HG03039 (cell line): ENCODE results near the gene XPA.
"Not testable (repeated sequence)": the region's sequence is repeated elsewhere in the genome, so short reads cannot be mapped to it uniquely, and the experiment has no call there.

Source experiments
- ATAC-seq: cut with Tn5 transposase; IDR thresholded peaks from one replicate; pipeline ENCODE4 v1.9.1; 2021; ENCODE audit warnings: mild to moderate bottlenecking, moderate library complexity; ENCODE audit not compliant: unreplicated experiment

XPA gene

GRCh38 chr9:97704345-97704677 is 7.2 kb upstream of the XPA start:
- no peak for ATAC-seq

GRCh38 chr9:97703437-97704344 is 6.6 kb upstream of the XPA start:
- no peak for ATAC-seq

GRCh38 chr9:97699824-97700223 is 2.7 kb upstream of the XPA start:
- ATAC-seq: not testable (repeated sequence)

GRCh38 chr9:97699281-97699680 is 2.1 kb upstream of the XPA start:
- ATAC-seq: not testable (repeated sequence)

GRCh38 chr9:97698865-97699264 is 1.7 kb upstream of the XPA start:
- ATAC-seq: no peak

GRCh38 chr9:97697837-97698236 is 697 bp upstream of the XPA start:
- no peak for ATAC-seq

- no peak for ATAC-seq
Measured at GRCh38 chr9:97695995-97696802, 941 bp downstream of the XPA start.

- no peak for ATAC-seq
Measured at GRCh38 chr9:97695390-97695789, 1.8 kb downstream of the XPA start.

- no peak for ATAC-seq
Measured at GRCh38 chr9:97694769-97695168, 2.4 kb downstream of the XPA start.

GRCh38 chr9:97689401-97690180 is 7.5 kb downstream of the XPA start:
- ATAC-seq: no peak

GRCh38 chr9:97688654-97689053 is 8.5 kb downstream of the XPA start:
- no peak for ATAC-seq

GRCh38 chr9:97682242-97682641 is 14.9 kb downstream of the XPA start:
- no peak for ATAC-seq

- ATAC-seq: peak; percentile 70
Measured at GRCh38 chr9:97675655-97676054, 21.5 kb downstream of the XPA start.

GRCh38 chr9:97673922-97674321 is 23.2 kb downstream of the XPA start:
- ATAC-seq: no peak

- ATAC-seq: no peak
Measured at GRCh38 chr9:97672403-97672802, 24.7 kb downstream of the XPA start.

GRCh38 chr9:97670586-97670985 is 26.6 kb downstream of the XPA start:
- ATAC-seq: no peak

GRCh38 chr9:97668485-97668884 is 28.7 kb downstream of the XPA start:
- no peak for ATAC-seq

GRCh38 chr9:97666907-97667686 is 30.0 kb downstream of the XPA start:
- ATAC-seq: no peak

GRCh38 chr9:97665742-97666141 is 31.4 kb downstream of the XPA start:
- ATAC-seq: no peak

- no peak for ATAC-seq
Measured at GRCh38 chr9:97660847-97661246, 36.3 kb downstream of the XPA start.

- no peak for ATAC-seq
Measured at GRCh38 chr9:97660340-97660739, 36.8 kb downstream of the XPA start.
